HG03097 (cell line): Measurements from ENCODE around the gene PDE11A.

ENCODE experiments used
- ATAC-seq: cut with Tn5 transposase; IDR thresholded peaks from one replicate; pipeline ENCODE4 v1.9.1; 2021; ENCODE audit not compliant: unreplicated experiment, low FRiP score

PDE11A gene

GRCh38 chr2:177646241-177646640 lies 426.3 kb downstream of the PDE11A start:
- ATAC-seq = no peak

GRCh38 chr2:177641331-177641730 lies 431.2 kb downstream of the PDE11A start:
- ATAC-seq = no peak

GRCh38 chr2:177640423-177640822 lies 432.2 kb downstream of the PDE11A start:
- no peak for ATAC-seq

GRCh38 chr2:177639262-177639914 lies 433.2 kb downstream of the PDE11A start:
- no peak for ATAC-seq

- no peak for ATAC-seq
These were observed 434.1 kb downstream of the PDE11A start for GRCh38 chr2:177638507-177638906.

GRCh38 chr2:177636672-177637071 lies 435.9 kb downstream of the PDE11A start:
- no peak for ATAC-seq

GRCh38 chr2:177635696-177636095 lies 436.9 kb downstream of the PDE11A start:
- ATAC-seq = no peak

- ATAC-seq = no peak
These were observed 438.7 kb downstream of the PDE11A start for GRCh38 chr2:177633910-177634294.

GRCh38 chr2:177633111-177633510 lies 439.5 kb downstream of the PDE11A start:
- ATAC-seq = no peak

- no peak for ATAC-seq
These were observed 440.9 kb downstream of the PDE11A start for GRCh38 chr2:177631680-177632079.

- no peak for ATAC-seq
These were observed 443.1 kb downstream of the PDE11A start for GRCh38 chr2:177629357-177630024.

- no peak for ATAC-seq
These were observed 443.7 kb downstream of the PDE11A start for GRCh38 chr2:177628831-177629230.

- ATAC-seq = no peak
These were observed 446.6 kb downstream of the PDE11A start for GRCh38 chr2:177625744-177626650.

- ATAC-seq = no peak
These were observed 450.1 kb downstream of the PDE11A start for GRCh38 chr2:177622521-177622920.

GRCh38 chr2:177619986-177620385 lies 452.6 kb downstream of the PDE11A start:
- ATAC-seq = no peak

- no peak for ATAC-seq
These were observed 453.1 kb downstream of the PDE11A start for GRCh38 chr2:177619461-177619860.

GRCh38 chr2:177618255-177619253 lies 454.0 kb downstream of the PDE11A start:
- ATAC-seq = peak; percentile 95

GRCh38 chr2:177617849-177618248 lies 454.7 kb downstream of the PDE11A start:
- ATAC-seq = no peak

GRCh38 chr2:177616731-177617130 lies 455.8 kb downstream of the PDE11A start:
- no peak for ATAC-seq

GRCh38 chr2:177616066-177616465 lies 456.5 kb downstream of the PDE11A start:
- no peak for ATAC-seq
